Neural progenitor cell (in vitro differentiated cells): ENCODE results near the gene TBX20. TPM values are rescaled to one million over a fixed set of nuclear protein-coding genes. Genes with fewer than 3 reads are reported as not detected.

Source experiments
- DNase-seq: peaks from one replicate; pipeline ENCODE4 v3.0.0-alpha.2; 2016; ENCODE audit warnings: low spot score
- H2AFZ ChIP-seq: fragments of 200-600 bp; sonication (generic); replicated peaks from 2 replicates; pipeline ENCODE4 v1.6.1; 2016; ENCODE audit warnings: antibody characterized with exemption
- H3F3A ChIP-seq: fragments of 200-600 bp; sonication (generic); 2 replicates; pipeline ENCODE4 v1.6.1; 2016; ENCODE audit warnings: antibody characterized with exemption, low read depth
- H3K27ac ChIP-seq: fragments of 200-600 bp; sonication (generic); 2 replicates; pipeline ENCODE4 v1.5.1; 2016; ENCODE audit warnings: mild to moderate bottlenecking
- H3K27me3 ChIP-seq: fragments of 200-600 bp; sonication (generic); 2 replicates; pipeline ENCODE4 v1.6.1; 2016; ENCODE audit warnings: mild to moderate bottlenecking, moderate library complexity
- H3K36me3 ChIP-seq: fragments of 200-600 bp; sonication (generic); 2 replicates; pipeline ENCODE4 v1.5.1; 2016
- H3K4me1 ChIP-seq: fragments of 200-600 bp; sonication (generic); 2 replicates; pipeline ENCODE4 v1.6.1; 2016; ENCODE audit warnings: mixed run types
- H3K4me2 ChIP-seq: fragments of 200-600 bp; sonication (generic); 2 replicates; pipeline ENCODE4 v1.6.1; 2016
- H3K4me3 ChIP-seq: fragments of 200-600 bp; sonication (generic); 2 replicates; pipeline ENCODE4 v1.5.1; 2016
- H3K79me2 ChIP-seq: fragments of 200-600 bp; sonication (generic); 2 replicates; pipeline ENCODE4 v1.6.1; 2016; ENCODE audit warnings: low read depth
- H3K9ac ChIP-seq: fragments of 200-600 bp; sonication (generic); 2 replicates; pipeline ENCODE4 v1.6.1; 2016
- H3K9me3 ChIP-seq: fragments of 200-600 bp; sonication (generic); 2 replicates; pipeline ENCODE4 v1.5.1; 2016; ENCODE audit warnings: low read depth
- H4K20me1 ChIP-seq: fragments of 200-600 bp; sonication (generic); 2 replicates; pipeline ENCODE4 v1.6.1; 2016; ENCODE audit warnings: low read depth
- H3K27ac Mint-ChIP-seq: 3 replicates; pipeline ENCODE4 v1.8.0; 2021; ENCODE audit warnings: mixed read lengths
- H3K27me3 Mint-ChIP-seq: 2 replicates; pipeline ENCODE4 v1.8.0; 2022; ENCODE audit warnings: low read depth, mild to moderate bottlenecking, inconsistent platforms, moderate library complexity, mixed read lengths; ENCODE audit not compliant: insufficient read depth
- H3K36me3 Mint-ChIP-seq: 3 replicates; pipeline ENCODE4 v1.8.0; 2021; ENCODE audit warnings: mixed read lengths
- H3K4me1 Mint-ChIP-seq: 3 replicates; pipeline ENCODE4 v1.8.0; 2021; ENCODE audit warnings: mixed read lengths
- H3K4me3 Mint-ChIP-seq: 3 replicates; pipeline ENCODE4 v1.8.0; 2021; ENCODE audit warnings: mild to moderate bottlenecking, moderate library complexity, mixed read lengths
- H3K9me3 Mint-ChIP-seq: 3 replicates; pipeline ENCODE4 v1.8.0; 2020; ENCODE audit warnings: mixed read lengths
- CTCF ChIP-seq: fragments of 200-600 bp; sonication (generic); IDR thresholded peaks from 2 replicates; pipeline ENCODE4 v1.5.1; 2017; ENCODE audit warnings: antibody characterized with exemption, mild to moderate bottlenecking
- EZH2 ChIP-seq: fragments of 200-600 bp; sonication (generic); IDR thresholded peaks from 2 replicates; pipeline ENCODE4 v1.6.1; 2017; ENCODE audit warnings: antibody characterized with exemption, mild to moderate bottlenecking, moderate library complexity
- EZH2phosphoT487 ChIP-seq: fragments of 200-600 bp; sonication (generic); IDR thresholded peaks from 2 replicates; pipeline ENCODE4 v1.6.1; 2017; ENCODE audit warnings: antibody characterized with exemption
- total RNA-seq: library from RNA; depleted of rRNA; stranded (reverse); fragments of >200 nt; gene quantifications from 2 replicates; pipeline ENCODE4 v1.2.3, GENCODE V29; 2015; ENCODE audit warnings: low replicate concordance

Gene TBX20
- total RNA-seq, 1 donor from 2014 or later, result not detected

- Mint-ChIP-seq H3K27ac (no peak overlapping the region), H3K36me3 (no peaks in the 10 kb centered on the region), H3K9me3 (peaks cover 2% of the 10 kb centered on the region), H3K4me1 (peaks cover 1% of the 10 kb centered on the region), H3K4me3 (no peak overlapping the region), H3K27me3 (no peaks in the 10 kb centered on the region)
- Histone ChIP-seq H3K4me2 (no peak overlapping the region), H3K4me3 (no peak overlapping the region), H3K9me3 (no peaks in the 10 kb centered on the region), H2AFZ (no peak overlapping the region), H3K27me3 (no peaks in the 10 kb centered on the region), H3K79me2 (no peaks in the 10 kb centered on the region), H3K9ac (no peak overlapping the region), H3F3A (no peaks in the 10 kb centered on the region), H3K36me3 (no peaks in the 10 kb centered on the region), H4K20me1 (no peaks in the 10 kb centered on the region), H3K4me1 (no peaks in the 10 kb centered on the region), H3K27ac (no peak overlapping the region)
- no peak for DNase-seq
- TF ChIP-seq EZH2phosphoT487, result no peak
- no peak for TF ChIP-seq EZH2
- no peak for TF ChIP-seq CTCF
These were observed 32.5 kb upstream of the TBX20 start for GRCh38 chr7:35286422-35286821.

GRCh38 chr7:35285799-35286198 lies 31.9 kb upstream of the TBX20 start:
- Histone ChIP-seq H3F3A (no peaks in the 10 kb centered on the region), H3K27me3 (no peaks in the 10 kb centered on the region), H3K4me2 (no peak overlapping the region), H3K9ac (no peak overlapping the region), H2AFZ (no peak overlapping the region), H3K27ac (no peak overlapping the region), H3K36me3 (no peaks in the 10 kb centered on the region), H3K79me2 (no peaks in the 10 kb centered on the region), H3K9me3 (no peaks in the 10 kb centered on the region), H4K20me1 (peaks cover 3% of the 10 kb centered on the region), H3K4me1 (peaks cover 5% of the 10 kb centered on the region), H3K4me3 (no peak overlapping the region)
- Mint-ChIP-seq H3K9me3 (peaks cover 2% of the 10 kb centered on the region), H3K4me1 (peaks cover 7% of the 10 kb centered on the region), H3K36me3 (no peaks in the 10 kb centered on the region), H3K27ac (no peak overlapping the region), H3K4me3 (no peak overlapping the region), H3K27me3 (no peaks in the 10 kb centered on the region)
- no peak for DNase-seq
- TF ChIP-seq EZH2phosphoT487, result no peak
- no peak for TF ChIP-seq CTCF
- TF ChIP-seq EZH2, result no peak

GRCh38 chr7:35280902-35281301 lies 27.0 kb upstream of the TBX20 start:
- Histone ChIP-seq H3K79me2 (no peaks in the 10 kb centered on the region), H3K27me3 (no peaks in the 10 kb centered on the region), H3K4me2 (no peak overlapping the region), H3K27ac (no peak overlapping the region), H4K20me1 (peaks cover 8% of the 10 kb centered on the region), H3K9ac (no peak overlapping the region), H3K9me3 (no peaks in the 10 kb centered on the region), H3K4me3 (no peak overlapping the region), H2AFZ (no peak overlapping the region), H3K4me1 (peaks cover 10% of the 10 kb centered on the region), H3K36me3 (no peaks in the 10 kb centered on the region), H3F3A (peaks cover 4% of the 10 kb centered on the region)
- TF ChIP-seq EZH2 (no peak), EZH2phosphoT487 (no peak), CTCF (no peak)
- Mint-ChIP-seq H3K4me1 (peaks cover 16% of the 10 kb centered on the region), H3K27ac (no peak overlapping the region), H3K4me3 (no peak overlapping the region), H3K36me3 (no peaks in the 10 kb centered on the region), H3K9me3 (no peaks in the 10 kb centered on the region), H3K27me3 (no peaks in the 10 kb centered on the region)
- DNase-seq, result peak; percentile 52
